Activated CD8-positive, alpha-beta memory T cell treated with anti-CD3 and anti-CD28 coated beads for 4 hours (primary cell): ENCODE results near the gene SEPTIN11.

ENCODE experiments used
- DNase-seq, 2 donors: peaks; one replicate each; pipeline ENCODE4 v3.0.0-alpha.2; 2020; ENCODE audit warnings: low read depth in 2 of 2

SEPTIN11 gene

DNA sequence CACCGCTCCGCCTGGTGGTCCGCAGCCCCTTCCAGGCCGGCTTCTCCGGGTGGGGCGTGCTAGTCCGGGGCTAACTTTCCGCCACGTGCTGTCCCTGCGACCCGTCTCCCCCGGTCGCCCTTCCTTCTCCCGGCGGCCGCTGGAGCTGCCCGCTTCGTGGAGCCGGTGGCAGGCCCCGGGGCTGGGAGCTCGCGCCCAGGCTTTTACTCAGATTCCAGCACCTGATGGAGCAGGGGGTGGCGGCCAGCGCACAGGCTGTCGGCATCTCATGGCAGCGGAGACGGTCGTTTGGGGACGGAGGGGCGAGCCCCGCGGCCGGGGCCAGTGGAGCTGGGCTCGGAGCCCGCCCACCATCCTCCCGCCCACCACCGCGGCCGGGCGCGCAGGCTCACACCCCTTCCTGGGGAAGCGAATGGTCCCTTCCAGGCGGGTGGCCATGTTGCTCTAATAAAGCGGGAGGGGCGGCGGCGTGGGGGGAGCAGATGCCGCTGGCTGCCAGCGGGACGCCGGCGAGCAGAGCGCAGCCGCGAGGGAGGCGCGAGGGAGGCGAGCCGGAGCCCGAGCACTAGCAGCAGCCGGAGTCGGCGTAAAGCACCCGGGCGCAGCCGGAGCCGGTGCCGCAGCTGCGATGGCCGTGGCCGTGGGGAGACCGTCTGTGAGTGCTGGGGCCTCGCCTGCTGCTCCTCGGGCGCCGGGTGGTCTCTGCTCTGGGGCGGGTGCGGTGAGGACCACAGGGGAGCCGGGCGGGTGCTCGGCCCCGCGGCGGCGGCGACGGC, at the start of gene SEPTIN11:
Gene SEPTIN11 (plus strand): TSS at position 477 of the 776 bp plus-strand sequence. CDS start 152 bp downstream, at position 629.
- peak; percentile 64 to 74 for DNase-seq

DNA sequence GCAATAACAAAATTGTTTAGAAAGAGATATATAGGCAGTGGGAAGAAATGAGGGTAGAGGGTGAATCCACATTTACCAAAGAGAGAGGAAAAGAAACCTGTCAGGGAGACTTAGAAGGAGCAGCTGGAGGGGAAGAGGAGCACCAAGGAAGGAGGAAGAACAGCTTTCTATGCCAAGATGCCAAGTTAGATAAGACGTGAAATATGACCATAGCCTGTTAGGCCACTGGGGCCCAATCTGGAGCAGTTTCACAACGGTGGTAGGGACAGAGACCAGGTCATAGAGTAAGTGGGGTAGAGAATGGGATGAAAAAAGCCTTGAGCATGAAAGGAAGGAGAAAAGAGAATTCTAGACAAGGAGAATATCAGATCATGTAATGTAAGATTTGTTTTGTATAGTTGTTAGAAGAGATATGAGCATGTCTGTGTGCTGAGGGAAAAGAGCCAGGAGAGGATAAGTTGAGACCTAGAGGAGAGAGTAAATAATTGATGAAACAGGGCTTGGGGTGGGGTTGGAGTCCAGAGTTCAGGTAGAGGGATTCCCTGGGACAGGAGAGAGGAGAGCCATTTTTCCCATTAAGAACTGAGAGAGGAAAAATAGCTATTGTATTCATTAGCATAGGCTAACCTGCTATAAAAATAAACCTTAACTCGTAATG, 47.2 kb upstream of the SEPTIN11 start:
- DNase-seq = no peak

- no peak for DNase-seq
Observed at GRCh38 chr4:76904646-76905190, 44.8 kb upstream of the SEPTIN11 start.

GRCh38 chr4:76905521-76905920, 44.0 kb upstream of the SEPTIN11 start:
- no peak for DNase-seq

- DNase-seq = no peak
Observed at GRCh38 chr4:76909711-76910110, 39.8 kb upstream of the SEPTIN11 start.

DNA sequence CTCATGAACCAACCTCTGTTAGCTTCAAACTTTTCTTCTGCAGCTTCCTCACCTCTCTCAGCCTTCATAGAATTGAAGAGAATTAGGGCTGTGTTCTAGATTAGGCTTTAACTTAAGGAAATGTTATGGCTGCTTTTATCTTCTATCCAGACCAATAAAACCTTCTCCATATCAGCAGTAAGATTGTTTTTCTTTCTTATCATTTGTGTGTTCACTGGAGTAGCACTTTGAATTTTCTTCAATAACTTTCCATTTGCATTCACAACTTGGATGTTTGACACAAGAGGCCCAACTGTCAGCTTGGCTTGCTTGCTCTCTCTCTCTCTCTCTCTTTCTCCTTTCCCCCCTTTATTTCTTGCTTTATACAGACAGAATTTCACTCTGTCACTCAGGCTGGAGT, 28.8 kb upstream of the SEPTIN11 start:
- DNase-seq = no peak

DNA sequence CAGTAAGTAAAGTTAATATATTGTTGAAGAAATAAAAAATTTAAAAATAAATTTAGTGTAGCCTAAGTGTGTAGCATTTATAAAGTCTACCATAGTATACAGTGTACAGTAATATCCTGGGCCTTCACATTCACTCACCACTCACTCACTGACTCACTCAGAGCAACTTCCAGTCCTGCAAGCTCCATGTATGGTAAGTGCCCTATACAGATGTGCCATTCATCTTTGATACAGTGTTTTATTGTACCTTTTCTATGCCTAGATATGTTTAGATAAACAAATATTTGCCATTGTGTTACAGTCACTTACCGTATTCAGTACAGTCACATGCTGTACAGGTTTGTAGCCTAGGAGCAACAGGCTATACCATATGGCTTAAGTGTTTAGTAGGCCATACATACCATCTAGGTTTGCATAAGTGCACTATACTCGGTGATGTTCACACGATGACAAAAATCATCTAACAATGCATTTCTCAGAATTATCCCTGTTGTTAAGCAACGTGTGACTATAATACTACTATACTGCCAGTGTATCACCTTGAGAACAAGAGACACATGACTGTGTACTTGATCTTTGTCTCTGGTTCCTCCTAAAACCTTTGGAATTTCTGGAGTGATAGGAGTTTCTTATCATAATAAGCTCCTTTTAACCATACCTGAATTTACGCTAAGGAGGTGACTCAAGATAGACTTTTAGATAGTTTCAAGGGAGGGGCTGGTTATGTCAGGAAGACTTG, 25.8 kb upstream of the SEPTIN11 start:
- DNase-seq = no peak

DNA sequence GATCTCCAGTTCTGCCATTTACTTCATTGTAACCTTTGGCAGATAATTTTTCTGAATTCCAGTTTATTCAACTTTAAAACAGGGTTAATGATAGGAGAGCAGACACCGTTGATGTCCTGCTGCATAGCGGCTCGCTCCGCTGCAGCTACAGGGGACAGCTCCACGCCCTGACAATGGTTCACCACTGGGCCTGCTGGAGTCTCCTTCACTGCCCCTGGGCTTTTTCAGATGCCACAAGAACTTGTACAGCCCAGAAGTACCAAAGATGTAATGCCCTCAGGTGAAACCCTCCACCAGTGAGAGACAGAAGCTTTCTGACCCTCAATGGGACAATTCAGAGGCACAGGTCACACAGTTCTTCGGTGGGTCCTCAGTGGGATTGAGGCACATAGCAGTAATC, 22.7 kb upstream of the SEPTIN11 start:
- DNase-seq = no peak

DNA sequence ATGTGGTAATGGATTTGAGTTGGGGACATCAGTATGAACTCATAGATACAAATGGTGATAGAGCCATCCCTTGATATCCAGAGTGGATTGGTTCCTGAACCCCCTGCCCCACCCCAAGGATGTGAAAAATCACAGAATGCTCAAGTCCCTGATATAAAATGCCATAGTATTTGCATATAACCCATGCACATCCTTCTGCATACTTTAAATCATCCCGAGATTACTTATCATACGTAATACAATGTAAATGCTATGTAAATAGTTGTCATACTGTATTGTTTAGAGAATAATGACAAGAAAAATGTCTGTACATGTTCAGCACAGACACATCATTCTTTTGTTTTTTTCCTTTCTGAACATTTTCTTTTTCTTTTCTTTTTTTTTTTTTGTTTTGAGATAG, 18.9 kb upstream of the SEPTIN11 start:
- no peak for DNase-seq

GRCh38 chr4:76931087-76931486, 18.5 kb upstream of the SEPTIN11 start:
- no peak for DNase-seq

DNA sequence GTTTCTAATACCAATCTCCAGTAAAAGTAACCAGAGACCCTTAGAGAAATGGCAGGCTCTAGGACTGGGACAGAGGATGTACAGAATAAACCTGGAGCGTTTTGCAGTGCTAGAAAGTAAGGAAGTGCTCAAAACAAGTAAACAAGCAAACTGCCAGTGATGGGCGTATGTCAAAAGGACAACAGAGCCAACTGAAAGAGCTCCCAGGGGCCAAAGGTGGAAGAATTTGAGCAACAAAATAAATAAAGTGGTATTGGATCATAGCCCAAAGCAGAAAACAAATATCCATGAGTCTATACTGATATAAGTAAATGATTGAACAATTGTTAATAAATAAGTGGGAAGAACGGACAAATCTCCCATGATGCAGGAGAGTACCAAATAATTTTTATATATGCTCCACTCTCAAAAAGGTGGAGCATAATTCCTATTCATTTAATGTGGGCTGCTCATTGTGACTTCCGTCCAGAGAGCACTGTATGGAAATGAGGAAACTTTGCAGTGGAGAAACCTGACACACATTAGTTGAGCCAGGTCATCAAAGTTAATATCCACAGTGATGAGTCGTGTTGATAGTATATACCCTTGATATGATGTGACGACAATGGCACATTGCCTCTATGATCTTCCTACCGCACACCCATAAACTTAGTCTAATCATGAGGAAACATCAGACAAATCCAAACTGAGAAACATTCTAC, 17.8 kb upstream of the SEPTIN11 start:
- no peak for DNase-seq

DNA sequence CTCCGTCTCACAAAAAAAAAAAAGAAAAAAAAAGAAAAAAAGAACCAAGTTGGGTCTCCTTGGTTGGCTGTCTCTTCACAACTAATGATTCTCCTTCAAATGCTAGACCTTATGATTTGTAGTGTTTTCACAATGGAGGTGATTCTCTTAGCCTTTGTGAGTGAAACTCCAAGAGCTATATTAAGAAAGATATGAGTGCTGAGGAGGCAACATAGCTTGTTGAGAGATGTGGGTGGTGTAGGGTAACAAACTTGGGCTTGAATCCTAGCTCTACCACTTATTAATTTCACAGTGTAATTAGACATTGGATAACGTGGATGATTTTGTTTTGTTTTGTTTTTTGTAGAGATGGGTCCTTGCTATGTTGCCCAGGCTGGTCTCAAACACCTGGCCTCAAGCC, 10.4 kb upstream of the SEPTIN11 start:
- no peak for DNase-seq

DNA sequence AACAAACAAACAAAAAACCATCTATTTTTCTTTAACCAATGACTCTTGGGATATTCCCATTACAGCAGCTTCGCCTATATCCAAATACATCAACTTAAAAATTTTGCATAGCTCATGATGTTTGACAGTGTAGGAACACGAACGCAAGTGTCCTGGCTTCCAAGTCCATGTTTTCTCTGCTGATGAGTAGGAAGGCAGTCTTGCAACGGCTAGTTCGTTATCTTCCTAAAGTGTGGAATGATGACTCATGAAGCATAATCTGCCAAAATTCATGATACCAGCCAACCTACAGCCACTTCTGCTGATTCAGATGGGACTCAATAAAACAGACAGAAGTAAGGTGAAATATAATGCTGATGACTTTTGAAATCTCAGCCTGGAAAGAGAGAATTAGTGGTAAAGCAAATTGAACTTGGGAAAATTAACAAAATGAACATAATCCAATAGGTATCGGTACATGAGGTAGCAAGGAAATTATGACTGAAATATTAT, 6.4 kb upstream of the SEPTIN11 start:
- no peak for DNase-seq

DNA sequence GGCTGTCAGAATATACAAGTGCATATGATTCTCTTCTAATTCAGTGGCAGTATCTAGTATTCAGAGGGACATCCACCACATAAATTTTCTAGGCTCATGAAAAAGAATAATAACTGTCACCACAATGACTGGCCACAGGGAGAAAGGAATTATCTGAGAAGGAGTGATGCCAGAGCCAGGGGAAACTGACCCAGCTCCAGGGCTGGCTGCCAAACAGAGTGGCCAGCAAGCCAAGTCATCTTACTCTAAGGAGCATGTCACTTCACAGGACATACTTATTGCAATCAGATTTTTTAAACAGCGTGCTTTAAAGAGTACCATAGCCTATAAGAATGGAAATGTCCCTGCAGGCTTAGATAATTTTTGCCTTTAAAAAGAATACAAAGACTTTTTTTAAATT, 5.8 kb upstream of the SEPTIN11 start:
- no peak for DNase-seq

DNA sequence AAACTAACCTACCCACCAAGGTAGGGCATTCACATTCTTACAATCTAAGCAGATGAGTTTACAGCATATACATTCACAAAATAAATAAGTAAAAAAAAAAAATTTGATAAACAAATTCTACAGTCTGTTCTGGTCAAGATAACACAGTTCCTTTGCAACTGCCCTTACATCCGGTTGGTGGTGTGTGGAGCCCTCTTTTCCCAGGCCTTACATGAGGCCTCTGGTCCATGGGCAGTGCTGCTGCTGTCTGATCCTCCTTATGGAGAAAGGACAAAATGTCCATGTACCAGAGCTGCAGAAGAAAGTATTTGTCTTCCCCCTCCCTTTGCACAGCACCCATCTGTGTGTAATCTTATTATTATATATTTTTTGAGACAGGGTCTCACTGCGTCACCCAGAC, 2.2 kb upstream of the SEPTIN11 start:
- DNase-seq = no peak

- peak; percentile 43 to 48 for DNase-seq
Observed at GRCh38 chr4:76948443-76949275, 893 bp upstream of the SEPTIN11 start.

DNA sequence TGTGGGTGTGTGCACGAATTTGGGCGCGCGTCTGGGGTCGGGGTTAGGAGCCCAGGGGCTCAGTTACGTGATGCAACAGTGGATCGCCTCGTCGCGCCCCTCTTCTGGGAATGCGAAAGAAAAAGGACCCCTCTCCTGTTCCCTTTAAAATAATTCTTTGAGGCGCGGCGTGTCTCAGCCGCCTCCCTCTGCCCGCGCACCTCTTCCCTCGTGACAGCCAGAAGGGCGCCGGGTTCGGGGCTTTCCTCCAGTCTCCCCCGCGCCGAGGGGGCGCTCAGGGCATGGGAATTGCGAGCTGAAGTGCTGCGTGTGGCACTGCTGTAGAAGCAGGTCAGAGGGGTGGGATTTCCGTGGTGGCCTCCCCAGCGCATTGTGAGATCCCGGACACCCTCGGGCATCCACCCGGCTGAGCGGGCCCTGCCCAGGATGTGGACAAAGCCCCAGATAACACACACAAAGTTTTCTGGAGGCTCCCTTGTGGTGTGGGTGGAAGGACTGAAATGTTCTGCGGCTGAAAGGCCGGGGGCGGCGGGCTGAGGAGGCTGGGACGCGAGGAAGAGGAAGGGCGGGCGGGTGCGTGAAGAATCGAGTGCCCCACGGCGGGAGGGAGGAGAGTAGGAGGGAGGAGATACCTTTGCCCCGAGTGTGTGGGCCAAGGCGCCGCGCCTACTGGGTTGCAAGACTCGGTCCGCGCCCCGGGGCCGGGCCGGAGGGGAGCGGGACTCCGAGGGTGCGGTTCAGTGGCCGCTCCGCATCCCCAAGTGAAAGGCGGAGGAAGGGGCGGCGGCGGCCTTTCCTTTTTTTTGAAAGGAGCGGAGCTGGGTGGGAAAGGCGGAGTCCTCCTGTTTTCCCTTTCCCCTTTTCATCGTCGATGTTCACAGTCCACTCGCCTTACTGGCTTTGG, 752 bp downstream of the SEPTIN11 start:
- peak; percentile 29 to 41 for DNase-seq

GRCh38 chr4:76950956-76951671, 1.6 kb downstream of the SEPTIN11 start:
- no peak for DNase-seq

GRCh38 chr4:76951672-76952010, 2.1 kb downstream of the SEPTIN11 start:
- no peak for DNase-seq
